8988T (cell line): Measurements from ENCODE around the gene TSPAN13.

Experiments
- DNase-seq: peaks from one replicate; pipeline ENCODE4 v3.0.0; 2011

TSPAN13 gene

GRCh38 chr7:16778476-16778875 is 24.9 kb downstream of the TSPAN13 start:
- DNase-seq = no peak

DNA sequence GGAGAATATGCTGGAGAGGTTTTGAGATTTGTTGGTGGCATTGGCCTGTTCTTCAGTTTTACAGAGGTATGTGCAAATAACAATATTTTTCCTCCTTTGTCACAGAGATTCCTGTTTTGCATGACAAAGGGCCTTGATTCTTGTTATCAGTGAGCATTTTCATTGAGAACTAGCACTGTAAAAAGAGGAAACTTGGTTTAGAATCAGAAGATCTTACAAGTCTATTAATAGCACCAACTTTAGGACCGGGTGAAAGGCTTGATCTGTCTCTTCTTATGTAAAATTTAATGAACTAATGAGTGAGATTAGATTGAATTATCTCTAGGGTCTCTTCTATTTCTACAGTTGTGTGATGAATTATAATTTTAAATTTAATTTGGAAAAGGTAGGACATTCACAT is 25.5 kb downstream of the TSPAN13 start:
- no peak for DNase-seq

- no peak for DNase-seq
These were observed 27.0 kb downstream of the TSPAN13 start for GRCh38 chr7:16780596-16780995.

DNA sequence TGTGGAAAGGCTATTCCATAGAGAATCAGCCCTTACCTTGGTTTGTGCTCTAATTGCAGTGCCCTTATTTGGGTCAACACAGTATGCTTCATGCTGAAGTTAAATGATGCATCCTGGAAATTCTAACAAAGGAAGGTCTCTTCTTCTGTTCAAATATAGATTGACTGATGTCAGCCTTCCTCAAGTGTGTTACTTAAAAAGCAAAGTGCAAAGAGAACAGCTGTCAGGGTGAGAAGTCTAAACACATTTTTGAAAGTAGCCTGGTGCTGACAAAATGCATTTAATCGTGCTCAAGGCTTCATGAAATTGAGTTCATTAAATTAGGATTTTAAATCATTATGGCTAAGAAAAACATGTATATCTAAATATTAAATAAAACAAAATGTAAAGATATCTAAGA is 31.8 kb downstream of the TSPAN13 start:
- DNase-seq = no peak

GRCh38 chr7:16785846-16786245 is 32.3 kb downstream of the TSPAN13 start:
- no peak for DNase-seq

DNA sequence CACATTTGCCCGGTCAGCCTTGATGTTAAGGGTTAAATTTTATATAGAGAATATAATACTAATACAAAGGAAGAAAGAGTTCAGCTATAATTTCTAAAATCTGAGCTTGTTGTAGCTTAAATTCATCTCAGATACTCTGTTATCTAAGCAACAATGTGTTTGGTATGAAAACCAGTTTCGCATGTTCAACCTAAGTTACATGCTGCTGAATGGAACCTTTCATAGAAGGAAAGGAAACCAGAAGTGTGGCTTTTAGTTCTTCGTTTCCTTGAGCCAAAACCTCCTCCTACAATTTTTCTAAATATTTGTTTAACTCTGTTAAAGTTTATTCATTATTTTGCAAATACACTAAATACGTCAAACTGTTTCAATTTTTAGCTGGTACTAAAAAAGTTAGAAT is 32.7 kb downstream of the TSPAN13 start:
- DNase-seq = no peak

- DNase-seq = no peak
These were observed 33.6 kb downstream of the TSPAN13 start for GRCh38 chr7:16787127-16787526.

GRCh38 chr7:16791071-16791470 is 37.5 kb downstream of the TSPAN13 start:
- no peak for DNase-seq

DNA sequence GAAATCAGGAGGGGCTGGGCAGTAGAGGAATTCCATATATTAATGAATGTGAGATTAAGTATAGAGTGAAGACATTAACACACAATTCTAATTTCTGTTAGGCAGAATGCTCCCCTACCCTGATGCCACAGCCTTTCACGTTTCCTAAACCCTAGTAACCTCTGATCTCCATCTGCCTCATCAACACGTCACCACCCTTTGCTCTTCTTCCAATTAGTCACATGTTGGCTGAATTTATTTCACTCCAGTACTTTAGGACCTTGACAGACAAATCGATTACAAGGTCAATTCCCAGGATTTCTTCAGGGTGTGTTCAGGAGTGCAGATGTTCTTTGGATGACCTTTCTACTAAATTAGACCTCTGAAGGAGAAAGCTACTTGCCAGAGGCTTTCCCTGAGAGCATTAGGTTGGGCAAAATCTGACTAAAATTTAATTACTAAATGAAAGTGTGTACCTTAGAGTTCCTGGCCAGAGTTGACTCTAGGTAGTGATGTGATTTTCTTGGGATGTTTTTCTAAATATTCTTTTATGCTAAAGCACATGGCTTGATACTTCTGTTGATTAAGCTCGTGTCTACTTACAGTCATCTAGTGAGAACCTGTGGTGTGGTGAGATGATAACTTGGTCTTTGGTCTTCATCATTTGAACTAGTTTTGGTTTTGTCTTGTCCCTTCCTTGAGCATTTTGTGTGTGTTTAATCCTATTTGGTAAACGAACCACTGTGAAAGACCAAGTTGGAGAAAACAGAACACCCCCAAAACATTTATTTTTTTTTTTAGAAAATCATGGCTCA is 38.5 kb downstream of the TSPAN13 start:
- DNase-seq = no peak

GRCh38 chr7:16794986-16795385 is 41.4 kb downstream of the TSPAN13 start:
- no peak for DNase-seq

GRCh38 chr7:16795624-16796023 is 42.1 kb downstream of the TSPAN13 start:
- DNase-seq = no peak

- peak; percentile 12 for DNase-seq
These were observed 47.6 kb downstream of the TSPAN13 start for GRCh38 chr7:16801111-16801542.

GRCh38 chr7:16801579-16801978 is 48.0 kb downstream of the TSPAN13 start:
- no peak for DNase-seq

DNA sequence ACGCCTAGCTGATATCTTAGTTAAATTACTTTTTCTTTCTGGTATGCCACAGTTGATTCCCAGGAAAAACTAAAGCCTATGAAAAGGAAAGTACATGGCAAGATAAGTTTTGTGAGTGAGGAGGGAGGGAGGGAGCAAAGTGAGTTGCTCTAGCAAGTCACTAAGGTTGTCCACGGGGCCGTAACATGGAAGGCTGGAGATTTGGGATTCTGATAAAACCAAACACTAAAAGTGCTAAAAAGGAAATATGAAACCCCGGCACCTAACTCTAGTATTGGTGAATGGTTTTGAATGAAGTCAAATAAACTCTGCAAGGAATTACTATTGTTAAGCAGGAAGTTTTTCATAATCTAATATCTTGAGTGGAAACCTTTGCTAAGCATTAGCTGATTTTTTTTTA is 49.6 kb downstream of the TSPAN13 start:
- no peak for DNase-seq

GRCh38 chr7:16803881-16804673 is 50.5 kb downstream of the TSPAN13 start:
- no peak for DNase-seq

- DNase-seq = no peak
These were observed 51.3 kb downstream of the TSPAN13 start, which contains the start of gene AGR2 for GRCh38 chr7:16804674-16805439. AGR2 (minus strand) TSS chr7:16804999; CDS start chr7:16801796, 3,203 bp downstream.

DNA sequence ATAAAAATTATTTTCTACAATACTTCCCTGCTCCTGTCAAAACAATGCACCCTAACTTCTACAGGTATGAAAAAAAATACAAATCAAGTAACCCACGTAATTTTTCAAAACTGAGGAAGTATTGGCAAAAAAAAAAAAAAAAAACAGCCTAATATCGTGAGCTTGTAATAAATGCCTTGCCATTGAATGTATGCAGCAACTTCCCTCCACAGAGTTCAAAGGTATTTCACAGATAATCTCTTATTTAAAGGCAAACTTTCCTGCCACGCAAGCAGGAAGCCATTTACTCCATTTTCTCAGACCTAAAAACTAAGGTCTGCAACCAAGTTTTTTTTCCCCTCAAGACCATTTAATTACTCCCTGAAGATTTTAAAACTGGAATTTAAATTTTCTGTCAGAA is 51.9 kb downstream of the TSPAN13 start:
- DNase-seq = no peak

GRCh38 chr7:16810112-16810511 is 56.6 kb downstream of the TSPAN13 start:
- DNase-seq = no peak

DNA sequence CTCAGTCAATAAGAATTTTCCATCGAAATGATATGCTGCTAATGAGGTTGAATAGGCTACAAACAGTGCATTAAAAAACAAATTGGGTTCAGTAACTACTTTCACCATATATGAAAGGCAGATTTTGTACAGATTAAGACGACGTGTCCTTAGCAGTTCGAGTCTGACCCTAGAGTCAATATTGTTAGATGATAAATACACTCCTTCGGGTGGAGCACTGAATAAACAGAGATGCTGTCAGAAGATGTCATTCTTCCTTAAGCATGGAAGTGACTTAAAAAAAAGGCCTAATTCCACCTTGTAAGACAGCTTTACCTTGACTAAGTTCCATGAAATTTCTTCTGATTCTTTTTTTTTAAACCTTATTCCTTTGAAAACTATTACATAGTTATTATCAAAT is 57.0 kb downstream of the TSPAN13 start:
- no peak for DNase-seq

DNA sequence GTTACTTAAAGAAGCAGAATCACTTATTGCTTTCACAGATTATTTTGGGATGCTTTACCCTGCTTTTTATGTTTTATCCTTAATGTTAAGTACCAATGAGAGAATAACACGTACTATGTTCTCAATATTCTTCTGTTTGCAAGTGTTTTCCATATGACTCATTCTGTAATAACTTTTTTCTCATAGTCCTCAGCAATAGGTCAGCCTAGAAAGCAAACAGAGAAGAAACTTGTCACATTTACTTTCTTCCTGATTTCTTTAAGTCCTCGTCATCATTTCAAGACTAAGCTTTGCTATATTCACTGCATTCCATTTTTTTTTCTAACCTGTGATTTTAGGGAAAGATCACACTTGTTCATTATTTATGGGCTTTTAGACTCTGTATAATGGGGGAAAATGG is 58.0 kb downstream of the TSPAN13 start:
- DNase-seq = no peak

GRCh38 chr7:16812542-16813231 is 59.1 kb downstream of the TSPAN13 start:
- no peak for DNase-seq

DNA sequence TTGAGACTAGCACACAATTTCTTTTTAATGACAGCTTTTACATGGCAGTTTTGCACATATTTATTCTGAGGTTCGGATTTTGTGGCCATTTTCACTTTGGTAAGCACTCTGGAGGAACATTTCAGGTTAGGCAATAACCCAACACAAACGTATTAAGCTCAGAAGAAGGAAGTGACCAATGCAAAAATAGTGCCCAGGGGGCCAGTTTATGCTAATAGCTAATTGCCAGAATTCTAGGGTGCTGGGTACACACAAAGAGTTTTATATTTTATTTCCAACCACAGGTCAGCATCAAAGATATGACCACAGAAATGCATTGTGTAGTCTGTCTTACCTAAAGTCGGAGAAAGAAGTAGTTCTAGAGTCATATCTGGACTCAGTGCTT is 59.7 kb downstream of the TSPAN13 start:
- DNase-seq = no peak

DNA sequence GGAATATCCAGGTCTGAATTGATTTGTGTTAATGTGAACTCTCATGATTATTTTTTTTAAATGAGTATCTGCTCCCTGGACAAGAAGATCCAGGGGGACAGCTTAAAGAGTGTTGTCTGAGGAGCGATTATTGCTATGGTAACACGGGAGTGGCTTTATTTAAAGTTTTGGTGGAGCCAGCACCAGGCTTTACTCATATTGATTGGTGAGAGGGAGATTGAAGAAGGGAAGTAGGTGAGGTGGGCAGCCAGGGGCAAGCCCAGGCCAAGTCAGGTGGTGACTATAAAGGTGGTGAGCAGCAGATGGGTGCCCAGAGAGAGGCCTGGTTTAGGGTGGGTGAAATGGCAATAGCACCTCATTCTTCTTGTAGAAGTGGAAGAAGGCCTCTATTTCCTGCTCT is 61.4 kb downstream of the TSPAN13 start:
- no peak for DNase-seq
